Transverse colon (tissue), 4 donors: ENCODE measurements around the gene ERC2.

ENCODE experiments used
- CTCF ChIP-seq, 5 experiments: fragments of 200-600 bp in 3 of 5; fragments of 450-650 bp in 2 of 5; sonication (generic) in 3 of 5; IDR thresholded peaks; 1 replicate in 2 of 5; 2 replicates in 3 of 5; pipeline ENCODE4 v1.5.1; 2016 to 2017; ENCODE audit warnings: antibody characterized with exemption in 5 of 5, inconsistent platforms in 3 of 5, mild to moderate bottlenecking in 2 of 5, moderate library complexity in 1 of 5
- EP300 ChIP-seq: sonication (generic); formaldehyde crosslinking; IDR thresholded peaks from one replicate; pipeline ENCODE4 v1.6.1; 2017; ENCODE audit warnings: antibody characterized with exemption, low read depth
- POLR2A ChIP-seq: fragments of 450-650 bp; IDR thresholded peaks from one replicate; pipeline ENCODE4 v1.6.1; 2016; ENCODE audit warnings: antibody characterized with exemption, mild to moderate bottlenecking, moderate library complexity
- POLR2AphosphoS5 ChIP-seq, 3 donors: sonication (generic); formaldehyde crosslinking; IDR thresholded peaks; one replicate each; pipeline ENCODE4 v1.6.1; 2016; ENCODE audit warnings: antibody characterized with exemption in 3 of 3

DNA sequence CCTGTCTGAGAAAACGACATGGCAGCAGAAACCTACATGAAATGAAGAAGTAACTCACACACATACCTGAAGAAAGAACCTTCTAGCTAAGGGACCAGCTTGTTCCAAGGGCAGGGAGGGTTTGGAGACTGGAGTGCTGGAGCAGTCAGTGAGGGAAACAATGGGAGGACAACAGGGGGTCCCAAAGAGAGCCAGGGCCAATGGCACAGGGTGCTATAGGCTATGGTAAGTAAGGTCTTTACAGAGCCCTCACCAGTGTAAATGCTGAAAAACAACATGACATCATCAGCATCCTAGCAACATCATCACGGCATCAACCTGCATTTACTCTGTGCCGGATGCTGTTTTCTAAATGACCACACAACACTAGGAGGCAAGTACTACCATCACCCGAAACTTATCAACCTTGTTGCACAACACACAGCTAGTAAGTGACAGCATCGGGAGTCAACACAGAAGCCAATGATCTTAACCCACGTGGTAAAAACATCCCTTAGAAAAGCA lies 531.7 kb downstream of the ERC2 start:
- no peak for TF ChIP-seq POLR2A
- TF ChIP-seq CTCF (IDR thresholded peaks at IDR 0.05): no peak
- no peak for TF ChIP-seq EP300
- TF ChIP-seq POLR2AphosphoS5 (IDR thresholded peaks at IDR 0.05): no peak
